MM.1S (cell line): Measurements from ENCODE around the gene PJA1.

ENCODE experiments used
- DNase-seq: peaks from one replicate; pipeline ENCODE4 v3.0.0-alpha.2; 2015
- H2AFZ ChIP-seq: fragments of 300-600 bp; sonication (generic); 2 replicates; pipeline ENCODE4 v1.6.0; 2016; ENCODE audit warnings: antibody characterized with exemption, low read length
- H3F3A ChIP-seq: fragments of 300-600 bp; sonication (generic); 2 replicates; pipeline ENCODE4 v1.6.1; 2016; ENCODE audit warnings: mild to moderate bottlenecking, antibody characterized with exemption, low read length, moderate library complexity, mixed read lengths; ENCODE audit not compliant: insufficient read depth
- H3K27ac ChIP-seq: fragments of 300-600 bp; sonication (generic); 2 replicates; pipeline ENCODE4 v1.5.1; 2016; ENCODE audit warnings: mild to moderate bottlenecking, low read length
- H3K27me3 ChIP-seq: fragments of 300-600 bp; sonication (generic); replicated peaks from 2 replicates; pipeline ENCODE4 v1.6.0; 2016; ENCODE audit warnings: low read length; ENCODE audit not compliant: insufficient read depth
- H3K36me3 ChIP-seq: fragments of 300-600 bp; sonication (generic); replicated peaks from 2 replicates; pipeline ENCODE4 v1.6.1; 2016; ENCODE audit warnings: mild to moderate bottlenecking, low read length, mixed read lengths; ENCODE audit not compliant: insufficient read depth
- H3K4me1 ChIP-seq: fragments of 300-600 bp; sonication (generic); 2 replicates; pipeline ENCODE4 v1.6.1; 2016; ENCODE audit warnings: low read length, mixed read lengths
- H3K4me2 ChIP-seq: fragments of 300-600 bp; sonication (generic); 2 replicates; pipeline ENCODE4 v1.6.0; 2016; ENCODE audit warnings: low read depth, low read length
- H3K4me3 ChIP-seq: fragments of 300-600 bp; sonication (generic); 2 replicates; pipeline ENCODE4 v1.5.1; 2016; ENCODE audit warnings: low read length, mixed read lengths
- H3K79me2 ChIP-seq: fragments of 300-600 bp; sonication (generic); 2 replicates; pipeline ENCODE4 v1.6.1; 2016; ENCODE audit warnings: mixed run types, low read length, mixed read lengths
- H3K9ac ChIP-seq: fragments of 300-600 bp; sonication (generic); 2 replicates; pipeline ENCODE4 v1.6.1; 2016; ENCODE audit warnings: low read length, mixed read lengths
- H3K9me2 ChIP-seq: fragments of 300-600 bp; sonication (generic); replicated peaks from 2 replicates; pipeline ENCODE4 v1.6.1; 2016; ENCODE audit warnings: mild to moderate bottlenecking, low read length, mixed read lengths; ENCODE audit not compliant: insufficient read depth
- H3K9me3 ChIP-seq: fragments of 300-600 bp; sonication (generic); replicated peaks from 2 replicates; pipeline ENCODE4 v1.6.1; 2016; ENCODE audit warnings: mild to moderate bottlenecking, low read length, mixed read lengths; ENCODE audit not compliant: insufficient read depth
- H4K20me1 ChIP-seq: fragments of 300-600 bp; sonication (generic); 2 replicates; pipeline ENCODE4 v1.6.1; 2016; ENCODE audit warnings: mild to moderate bottlenecking, low read length, moderate library complexity, mixed read lengths; ENCODE audit not compliant: insufficient read depth
- EZH2 ChIP-seq: fragments of 300-600 bp; sonication (generic); optimal IDR thresholded peaks from 2 replicates; pipeline ENCODE3; 2017; ENCODE audit warnings: low read depth, mild to moderate bottlenecking, antibody characterized with exemption, low read length, mixed read lengths
- EZH2phosphoT487 ChIP-seq: fragments of 300-600 bp; sonication (generic); IDR thresholded peaks from 2 replicates; pipeline ENCODE4 v1.6.1; 2018; ENCODE audit warnings: antibody characterized with exemption, low read length
- TF ChIP-seq, protein P1 (sequence below): fragments of 300-600 bp; sonication (generic); IDR thresholded peaks from 2 replicates; pipeline ENCODE4 v1.5.1; 2016; ENCODE audit warnings: antibody characterized with exemption, low read length, mixed read lengths

PJA1 gene

DNA sequence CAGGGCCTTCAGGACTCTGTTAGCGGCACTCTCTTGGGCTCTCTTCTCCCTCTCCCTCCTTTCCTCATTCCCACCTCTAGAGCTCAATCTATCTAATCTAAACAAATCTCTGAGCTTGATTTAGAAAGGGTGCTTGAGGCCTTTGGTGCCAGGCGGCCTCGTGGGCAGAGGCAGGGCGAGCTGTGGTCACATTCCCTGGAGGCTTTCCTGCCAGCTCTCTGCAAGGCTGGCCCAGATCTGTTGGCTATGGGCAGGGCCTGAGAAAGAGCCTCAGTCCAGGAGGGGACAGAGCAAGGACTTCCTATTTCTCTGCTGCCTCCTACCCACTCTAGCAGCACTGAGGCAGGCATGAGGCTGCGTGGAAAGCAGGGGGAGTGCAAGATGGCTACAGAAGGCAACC, 38.6 kb downstream of the PJA1 start:
- Histone ChIP-seq H3K9me2 (no peaks in the 10 kb centered on the region), H3K4me2 (no peak overlapping the region), H3K79me2 (no peaks in the 10 kb centered on the region), H3K27me3 (no peaks in the 10 kb centered on the region), H3K36me3 (no peaks in the 10 kb centered on the region), H3K9me3 (no peaks in the 10 kb centered on the region), H3K4me1 (no peaks in the 10 kb centered on the region), H3K27ac (no peak overlapping the region), H3K4me3 (no peak overlapping the region), H2AFZ (no peak overlapping the region), H3F3A (no peaks in the 10 kb centered on the region), H3K9ac (no peak overlapping the region), H4K20me1 (no peaks in the 10 kb centered on the region)
- no peak for DNase-seq
- TF ChIP-seq EZH2 (no peak), EZH2phosphoT487 (no peak)
- TF ChIP-seq, protein P1, sequence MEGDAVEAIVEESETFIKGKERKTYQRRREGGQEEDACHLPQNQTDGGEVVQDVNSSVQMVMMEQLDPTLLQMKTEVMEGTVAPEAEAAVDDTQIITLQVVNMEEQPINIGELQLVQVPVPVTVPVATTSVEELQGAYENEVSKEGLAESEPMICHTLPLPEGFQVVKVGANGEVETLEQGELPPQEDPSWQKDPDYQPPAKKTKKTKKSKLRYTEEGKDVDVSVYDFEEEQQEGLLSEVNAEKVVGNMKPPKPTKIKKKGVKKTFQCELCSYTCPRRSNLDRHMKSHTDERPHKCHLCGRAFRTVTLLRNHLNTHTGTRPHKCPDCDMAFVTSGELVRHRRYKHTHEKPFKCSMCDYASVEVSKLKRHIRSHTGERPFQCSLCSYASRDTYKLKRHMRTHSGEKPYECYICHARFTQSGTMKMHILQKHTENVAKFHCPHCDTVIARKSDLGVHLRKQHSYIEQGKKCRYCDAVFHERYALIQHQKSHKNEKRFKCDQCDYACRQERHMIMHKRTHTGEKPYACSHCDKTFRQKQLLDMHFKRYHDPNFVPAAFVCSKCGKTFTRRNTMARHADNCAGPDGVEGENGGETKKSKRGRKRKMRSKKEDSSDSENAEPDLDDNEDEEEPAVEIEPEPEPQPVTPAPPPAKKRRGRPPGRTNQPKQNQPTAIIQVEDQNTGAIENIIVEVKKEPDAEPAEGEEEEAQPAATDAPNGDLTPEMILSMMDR: no peak

DNA sequence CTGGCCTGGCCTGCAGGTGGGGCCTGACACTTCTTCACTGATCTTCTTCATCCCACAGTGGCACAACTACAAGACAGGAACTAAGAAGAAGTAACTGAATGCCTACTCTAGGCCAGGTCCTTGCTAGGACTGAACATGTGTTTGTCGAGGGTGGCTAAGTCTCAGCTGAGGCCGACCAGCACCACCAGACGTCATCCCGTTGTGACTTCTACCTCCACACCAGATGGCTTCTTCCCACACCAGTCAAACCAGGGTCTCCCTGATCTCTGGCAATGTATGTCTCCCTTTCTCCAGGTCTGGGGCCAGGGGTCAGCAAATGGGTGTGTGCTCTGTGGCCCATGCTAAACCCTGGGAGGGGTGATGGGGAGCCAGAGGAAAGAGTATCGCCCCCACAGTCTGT, 40.2 kb downstream of the PJA1 start:
- no peak overlapping the region for H3K9ac ChIP-seq
- no peak for DNase-seq
- H2AFZ ChIP-seq: no peak overlapping the region
- no peaks in the 10 kb centered on the region for H4K20me1 ChIP-seq
- no peaks in the 10 kb centered on the region for H3F3A ChIP-seq
- no peaks in the 10 kb centered on the region for H3K79me2 ChIP-seq
- no peaks in the 10 kb centered on the region for H3K36me3 ChIP-seq
- no peaks in the 10 kb centered on the region for H3K9me2 ChIP-seq
- H3K27me3 ChIP-seq: no peaks in the 10 kb centered on the region
- H3K4me2 ChIP-seq: no peak overlapping the region
- H3K4me3 ChIP-seq: no peak overlapping the region
- TF ChIP-seq, protein P1: no peak
- TF ChIP-seq EZH2 (no peak), EZH2phosphoT487 (no peak)
- no peak overlapping the region for H3K27ac ChIP-seq
- no peaks in the 10 kb centered on the region for H3K4me1 ChIP-seq
- H3K9me3 ChIP-seq: no peaks in the 10 kb centered on the region

DNA sequence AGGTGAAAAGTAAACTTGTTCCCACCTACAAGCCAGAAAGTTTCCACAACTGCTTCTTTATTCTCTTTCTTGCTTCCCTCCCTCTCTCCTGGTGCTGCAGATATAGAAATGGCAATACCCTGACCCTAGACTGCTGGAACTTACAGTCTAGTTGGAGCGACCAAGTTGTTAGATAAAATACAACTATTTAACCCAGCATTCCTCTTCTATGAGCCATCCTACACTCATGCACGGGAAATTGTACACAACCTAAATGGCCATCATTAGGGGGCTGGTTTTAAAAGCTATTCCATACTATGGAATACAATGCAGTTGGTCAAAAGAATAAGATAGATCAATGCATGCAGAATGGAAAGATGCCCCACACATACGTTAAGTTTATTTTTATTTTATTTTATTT, 41.1 kb downstream of the PJA1 start:
- Histone ChIP-seq H3K4me1 (no peaks in the 10 kb centered on the region), H3K9ac (no peak overlapping the region), H3K36me3 (no peaks in the 10 kb centered on the region), H3K79me2 (no peaks in the 10 kb centered on the region), H3K27ac (no peak overlapping the region), H4K20me1 (no peaks in the 10 kb centered on the region), H3K27me3 (no peaks in the 10 kb centered on the region), H3F3A (no peaks in the 10 kb centered on the region), H3K9me3 (no peaks in the 10 kb centered on the region), H2AFZ (no peak overlapping the region), H3K4me2 (no peak overlapping the region), H3K4me3 (no peak overlapping the region), H3K9me2 (no peaks in the 10 kb centered on the region)
- no peak for TF ChIP-seq EZH2phosphoT487
- TF ChIP-seq, protein P1: no peak
- TF ChIP-seq EZH2: no peak
- DNase-seq: no peak
